ENCODE results near the gene HDAC7. TPM values are rescaled to one million over a fixed set of nuclear protein-coding genes. Genes with fewer than 3 reads are reported as not detected.
A peak's percentile ranks its signal among the peaks of the same experiment; 100 is the strongest.

Gene HDAC7
- total and polyA plus RNA-seq, 12 donors = 9.1 to 184 (median 147) TPM

GRCh38 chr12:47858511-47859266, 39.0 kb upstream of the HDAC7 start:
- intact Hi-C loops (cut with DNase I) = no loop called here
- TF ChIP-seq POLR2A (IDR thresholded peaks at IDR 0.05) (no peak), CTCF (IDR thresholded peaks at IDR 0.05) (no peak)
- no peaks in the 10 kb centered on the region for H3K27me3 ChIP-seq
- no peaks in the 10 kb centered on the region for H3K9me3 ChIP-seq (replicated peaks in 1 of 3)
- DNase-seq = peak in 1 of 7 donors; percentile 17
- 89 to 97% (median 91%) methylated on average over 4 to 8 of the region's 8 CpGs for WGBS, 4 donors
- H3K4me3 ChIP-seq = no peak overlapping the region
- H3K27ac ChIP-seq = no peak overlapping the region
- peaks cover 10 to 19% of the 10 kb centered on the region in 2 donors for H3K4me1 ChIP-seq (replicated peaks in 1 of 2)
- peaks cover 0 to 5% of the 10 kb centered on the region in 2 donors for H3K36me3 ChIP-seq (replicated peaks in 1 of 2)

- 92 to 97% (median 94%) methylated on average over 11 to 17 of the region's 17 CpGs for WGBS, 4 donors
- Histone ChIP-seq H3K4me1 (replicated peaks in 1 of 2) (peaks cover 10 to 19% of the 10 kb centered on the region in 2 donors), H3K27ac (no peak overlapping the region), H3K27me3 (no peaks in the 10 kb centered on the region), H3K4me3 (no peak overlapping the region), H3K9me3 (replicated peaks in 1 of 3) (no peaks in the 10 kb centered on the region), H3K36me3 (replicated peaks in 1 of 2) (peaks cover 0 to 5% of the 10 kb centered on the region in 2 donors)
- intact Hi-C loops (cut with DNase I) = no loop called here
- TF ChIP-seq CTCF (IDR thresholded peaks at IDR 0.05) = no peak
- TF ChIP-seq POLR2A (IDR thresholded peaks at IDR 0.05) = no peak
- DNase-seq = peak in 1 of 7 donors; percentile 5
Observed at GRCh38 chr12:47856721-47857575, 37.2 kb upstream of the HDAC7 start.

- no peaks in the 10 kb centered on the region for H3K9me3 ChIP-seq (replicated peaks in 1 of 3)
- peaks cover 10 to 21% of the 10 kb centered on the region in 2 donors for H3K4me1 ChIP-seq (replicated peaks in 1 of 2)
- no peak overlapping the region for H3K4me3 ChIP-seq
- no peak overlapping the region for H3K27ac ChIP-seq
- H3K27me3 ChIP-seq = no peaks in the 10 kb centered on the region
- peaks cover 0 to 5% of the 10 kb centered on the region in 2 donors for H3K36me3 ChIP-seq (replicated peaks in 1 of 2)
- 91 to 98% (median 96%) methylated on average over 1 of the region's 1 CpG for WGBS, 4 donors
- TF ChIP-seq CTCF (IDR thresholded peaks at IDR 0.05) = no peak
- intact Hi-C loops (cut with DNase I) = no loop called here
- DNase-seq = no peak
Observed at GRCh38 chr12:47856094-47856493, 36.4 kb upstream of the HDAC7 start.

- no peaks in the 10 kb centered on the region for H3K27me3 ChIP-seq
- H3K4me1 ChIP-seq (replicated peaks in 1 of 2) = peaks cover 9 to 15% of the 10 kb centered on the region in 2 donors
- no peak for DNase-seq
- intact Hi-C loops (cut with DNase I) = no loop called here
- TF ChIP-seq CTCF (IDR thresholded peaks at IDR 0.05) = no peak
- H3K4me3 ChIP-seq = no peak overlapping the region
- H3K9me3 ChIP-seq (replicated peaks in 1 of 3) = no peaks in the 10 kb centered on the region
- 86 to 91% (median 87%) methylated on average over 2 of the region's 2 CpGs for WGBS, 4 donors
- no peak overlapping the region for H3K27ac ChIP-seq
- peaks cover 0 to 5% of the 10 kb centered on the region in 2 donors for H3K36me3 ChIP-seq (replicated peaks in 1 of 2)
Observed at GRCh38 chr12:47855502-47855901, 35.8 kb upstream of the HDAC7 start.

Data from adrenal gland (tissue), 12 donors.